Measurements from ENCODE around the gene GDI2. TPM values are rescaled to one million over a fixed set of nuclear protein-coding genes. Genes with fewer than 3 reads are reported as not detected.
"Not testable (repeated sequence)": the region's sequence is repeated elsewhere in the genome, so short reads cannot be mapped to it uniquely, and the experiment has no call there.

The GDI2 gene
- total and polyA plus RNA-seq, 9 of the 15 experiments (the other 6 are each of a cell fraction or from before 2014, with no cell fraction given) = 262 to 424 (median 287) TPM

GRCh38 chr10:5827841-5828240 lies 14.6 kb upstream of the GDI2 start (continued):
- no peak for TF ChIP-seq ZBTB9 (CRISPR knock-in tag; IDR thresholded peaks at IDR 0.05)
- no peak for TF ChIP-seq CBFB (CRISPR knock-in tag; IDR thresholded peaks at IDR 0.05)
- TF ChIP-seq, protein P1, sequence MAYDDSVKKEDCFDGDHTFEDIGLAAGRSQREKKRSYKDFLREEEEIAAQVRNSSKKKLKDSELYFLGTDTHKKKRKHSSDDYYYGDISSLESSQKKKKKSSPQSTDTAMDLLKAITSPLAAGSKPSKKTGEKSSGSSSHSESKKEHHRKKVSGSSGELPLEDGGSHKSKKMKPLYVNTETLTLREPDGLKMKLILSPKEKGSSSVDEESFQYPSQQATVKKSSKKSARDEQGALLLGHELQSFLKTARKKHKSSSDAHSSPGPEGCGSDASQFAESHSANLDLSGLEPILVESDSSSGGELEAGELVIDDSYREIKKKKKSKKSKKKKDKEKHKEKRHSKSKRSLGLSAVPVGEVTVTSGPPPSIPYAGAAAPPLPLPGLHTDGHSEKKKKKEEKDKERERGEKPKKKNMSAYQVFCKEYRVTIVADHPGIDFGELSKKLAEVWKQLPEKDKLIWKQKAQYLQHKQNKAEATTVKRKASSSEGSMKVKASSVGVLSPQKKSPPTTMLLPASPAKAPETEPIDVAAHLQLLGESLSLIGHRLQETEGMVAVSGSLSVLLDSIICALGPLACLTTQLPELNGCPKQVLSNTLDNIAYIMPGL (CRISPR knock-in tag; IDR thresholded peaks at IDR 0.05) = no peak

GRCh38 chr10:5826511-5826910 lies 13.3 kb upstream of the GDI2 start:
- in situ Hi-C loops (cut with MboI); CTCF ChIA-PET (ENCODE audit: low intra/inter-chr PET ratio); FAIRE-seq: not testable (repeated sequence)

More at GRCh38 chr10:5826511-5826910, 13.3 kb upstream of the GDI2 start:
- BruUV-seq (replicated peaks); H3K4me2 ChIP-seq (ENCODE audit: insufficient read depth, low read length); H3K27ac ChIP-seq (ENCODE audit: extremely low read depth, low read depth, low read length); H3K9me1 ChIP-seq (ENCODE audit: control insufficient read depth, insufficient read depth, low read length); H4K20me1 ChIP-seq (replicated peaks; ENCODE audit: control insufficient read depth, insufficient read depth, low read length); H3K4me3 ChIP-seq; H3K9ac ChIP-seq (ENCODE audit: insufficient read depth in 1 of 2, low read depth in 2 of 2, low read length in 2 of 2); DNase-seq (ENCODE audit: extremely low read depth in 1 of 4, low spot score in 3 of 4); ATAC-seq; H3K36me3 ChIP-seq (ENCODE audit: control insufficient read depth, insufficient read depth, low read length); H3K27me3 ChIP-seq (ENCODE audit: control insufficient read depth in 2 of 2, insufficient read depth in 2 of 2, low read length in 2 of 2); H3K79me2 ChIP-seq (ENCODE audit: control insufficient read depth, insufficient read depth, low read length); H2AFZ ChIP-seq (ENCODE audit: low read depth, low read length); intact Hi-C loops (cut with micrococcal nuclease); H3K9me3 ChIP-seq (replicated peaks; ENCODE audit: control insufficient read depth, insufficient read depth, low read depth, low read length): not testable (repeated sequence)
- POLR2A ChIA-PET = interaction anchor here (0.7 to 2.8 kb wide), 2 partner anchors 12 to 274 kb away, joined by 3 to 14 read pairs; partner anchors contain the start of gene GDI2
- H3K4me1 ChIP-seq (replicated peaks in 1 of 2; ENCODE audit: control insufficient read depth in 2 of 2, insufficient read depth in 2 of 2, low read length in 2 of 2) = peaks cover 12 to 17% of the 10 kb centered on the region in 2 experiments; a peak in 4 of 5 replicates
- WGBS (ENCODE audit: insufficient coverage, low coverage, missing lambda C conversion rate) = 55% methylated on average over 6 of the region's 6 CpGs

Data from K562 (cell line).